ENCODE data around the gene RNF144B.

The RNF144B gene

DNA sequence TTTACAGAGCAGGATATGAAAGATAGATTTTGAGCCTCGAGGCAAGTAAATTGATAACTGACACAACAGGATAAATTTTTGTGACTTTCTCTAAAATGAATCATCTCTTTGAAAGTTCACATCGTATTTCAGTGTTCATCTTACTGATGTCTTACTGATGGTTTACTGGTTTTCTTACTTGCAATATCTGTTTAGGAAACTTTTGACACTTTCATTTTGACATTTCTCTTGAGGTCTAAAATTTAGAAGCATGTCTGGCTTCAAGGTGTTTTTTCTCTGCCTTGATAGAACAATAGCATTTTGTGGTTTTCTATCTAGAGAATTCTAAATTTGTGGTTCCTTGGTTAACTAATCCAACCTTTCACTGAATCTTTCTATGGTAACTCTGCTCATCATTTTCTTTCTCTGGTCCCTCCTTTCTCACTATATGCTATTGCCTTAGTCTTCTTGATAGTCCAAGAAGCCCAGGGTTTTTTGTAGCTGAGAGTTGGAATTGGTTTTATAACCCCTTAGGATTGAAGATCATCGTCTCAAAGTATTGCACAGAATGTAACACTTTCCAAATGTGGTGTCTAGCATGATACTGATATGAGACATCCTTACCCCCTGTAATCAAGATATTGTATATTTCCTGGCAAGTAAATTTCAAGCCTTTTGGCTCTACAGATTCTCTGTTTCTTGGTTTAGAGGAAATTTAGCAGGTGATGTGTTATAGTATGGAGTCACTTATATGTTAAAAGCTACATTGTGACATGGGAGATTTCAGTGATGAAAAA, 98.7 kb downstream of the RNF144B start:
- no peak for DNase-seq

DNA sequence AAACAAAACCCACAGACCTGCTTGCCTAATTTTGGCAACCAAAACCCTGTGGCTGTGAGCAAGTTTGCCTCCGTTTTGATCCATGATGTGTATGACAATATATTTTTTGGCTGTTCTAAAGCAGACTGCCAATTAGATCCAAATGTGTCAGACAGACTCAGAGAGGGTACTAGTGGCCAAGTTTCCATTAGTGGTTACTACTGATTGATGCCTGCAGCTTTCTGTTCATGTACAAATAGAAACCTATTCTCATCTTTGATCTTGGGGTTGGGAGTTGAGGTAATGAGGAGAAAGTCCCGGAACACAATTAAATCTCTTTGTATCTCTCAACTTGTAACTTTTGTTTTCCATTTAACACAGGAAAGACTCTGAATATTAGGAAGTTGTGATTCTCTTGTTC, 100.9 kb downstream of the RNF144B start:
- DNase-seq, result no peak

GRCh38 chr6:18488526-18489270, 101.5 kb downstream of the RNF144B start:
- DNase-seq, result no peak

- DNase-seq, result no peak
These were observed 102.2 kb downstream of the RNF144B start for GRCh38 chr6:18489335-18489734.

GRCh38 chr6:18491308-18492045, 104.3 kb downstream of the RNF144B start:
- DNase-seq, result no peak

GRCh38 chr6:18492972-18493371, 105.8 kb downstream of the RNF144B start:
- no peak for DNase-seq

- DNase-seq, result no peak
These were observed 106.3 kb downstream of the RNF144B start for GRCh38 chr6:18493382-18493891.

- DNase-seq, result no peak
These were observed 106.8 kb downstream of the RNF144B start for GRCh38 chr6:18493925-18494324.

DNA sequence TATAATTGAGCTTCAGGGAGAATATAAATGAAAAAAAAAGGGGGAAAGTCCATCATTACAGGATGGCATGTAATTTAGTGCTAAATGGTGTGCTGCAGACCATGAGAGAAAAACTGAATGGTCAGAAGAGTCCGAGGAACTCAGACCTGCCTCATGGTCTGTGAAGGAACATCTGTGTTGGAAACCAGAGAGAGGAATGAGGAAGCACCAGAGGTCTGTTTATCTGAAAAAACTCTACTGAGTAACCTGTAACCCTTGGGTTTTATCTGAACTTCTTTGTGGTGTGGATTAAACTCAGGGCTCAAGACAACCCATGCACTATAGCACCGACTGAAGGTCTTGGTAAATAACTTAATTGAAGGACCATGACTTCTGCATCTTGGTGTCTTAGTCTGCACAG, 108.1 kb downstream of the RNF144B start:
- no peak for DNase-seq

- no peak for DNase-seq
These were observed 109.3 kb downstream of the RNF144B start for GRCh38 chr6:18496462-18496861.

GRCh38 chr6:18497006-18497405, 109.9 kb downstream of the RNF144B start:
- DNase-seq, result no peak

DNA sequence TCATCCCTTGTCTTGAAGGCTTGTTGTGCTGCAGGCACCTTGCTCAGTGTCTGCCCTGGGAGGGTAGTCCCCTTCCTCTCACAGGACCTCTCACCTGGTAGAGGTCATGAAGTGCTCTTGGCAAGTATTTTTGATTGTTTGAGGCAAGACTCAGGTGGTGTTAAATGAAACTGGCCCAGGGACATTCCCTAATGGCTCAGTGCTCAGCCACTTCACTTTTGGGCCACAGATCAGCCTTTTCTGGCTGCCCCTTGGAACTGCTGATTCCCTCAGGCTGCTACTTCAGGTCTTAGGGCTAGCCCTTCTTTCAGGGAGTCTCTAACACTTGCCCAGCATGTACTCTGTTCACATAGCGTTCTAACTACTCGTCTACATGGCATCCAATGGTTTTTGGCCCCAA, 111.3 kb downstream of the RNF144B start:
- no peak for DNase-seq

DNA sequence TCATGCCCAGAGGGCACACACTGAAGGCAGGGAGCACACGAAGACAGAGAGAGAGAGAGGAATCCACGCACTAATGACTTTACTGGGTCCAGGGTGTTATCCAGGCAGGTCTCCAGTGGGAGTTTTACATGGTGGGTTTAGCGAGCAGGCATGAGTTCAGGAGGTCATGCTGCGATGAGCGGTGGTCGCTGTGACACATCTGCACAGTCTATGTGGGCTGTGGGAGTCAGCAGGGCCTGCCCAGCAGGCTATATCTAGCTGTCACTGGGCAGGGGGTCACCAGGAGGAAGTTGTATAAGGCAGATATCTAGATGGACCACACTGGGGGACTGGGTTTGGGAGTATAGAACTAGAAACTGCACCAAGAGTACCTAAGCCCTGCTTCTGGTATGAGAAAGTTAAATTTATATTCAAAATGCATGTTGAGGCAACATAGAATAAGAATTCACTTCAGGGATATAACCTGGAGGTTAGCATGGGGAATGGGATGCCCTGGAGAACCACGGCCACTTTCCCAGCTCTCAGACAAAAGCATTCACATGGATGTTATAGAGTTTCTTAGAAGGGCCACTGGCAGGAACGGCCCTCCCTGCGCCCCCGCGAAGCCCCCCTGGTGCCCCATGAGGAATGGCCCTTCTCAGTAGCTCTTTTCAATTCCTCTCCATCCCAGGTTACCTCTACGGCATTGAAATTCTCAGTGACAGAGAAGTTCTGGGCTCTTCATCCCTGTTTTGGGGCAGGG, 113.9 kb downstream of the RNF144B start:
- DNase-seq, result no peak

DNA sequence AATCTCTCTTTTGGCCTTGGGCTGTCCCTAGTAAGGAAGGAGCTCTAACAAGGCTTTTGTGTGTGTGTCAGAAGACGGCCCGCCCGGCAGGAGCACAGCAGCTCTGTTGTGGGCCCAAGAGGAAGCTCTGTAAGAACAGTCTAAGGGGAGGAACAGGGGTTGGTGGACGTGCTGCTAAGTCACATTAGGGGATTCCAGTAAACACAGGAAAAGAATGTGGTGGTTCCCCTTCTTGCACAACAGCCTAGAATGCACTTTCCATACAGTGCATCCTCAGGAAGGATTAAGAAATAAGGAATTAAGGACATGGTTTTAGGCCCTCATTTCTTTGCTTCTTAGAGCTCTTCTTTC, 114.5 kb downstream of the RNF144B start:
- peak in 15 of 56 donors; percentile 1 to 26 (median 11) for DNase-seq

DNA sequence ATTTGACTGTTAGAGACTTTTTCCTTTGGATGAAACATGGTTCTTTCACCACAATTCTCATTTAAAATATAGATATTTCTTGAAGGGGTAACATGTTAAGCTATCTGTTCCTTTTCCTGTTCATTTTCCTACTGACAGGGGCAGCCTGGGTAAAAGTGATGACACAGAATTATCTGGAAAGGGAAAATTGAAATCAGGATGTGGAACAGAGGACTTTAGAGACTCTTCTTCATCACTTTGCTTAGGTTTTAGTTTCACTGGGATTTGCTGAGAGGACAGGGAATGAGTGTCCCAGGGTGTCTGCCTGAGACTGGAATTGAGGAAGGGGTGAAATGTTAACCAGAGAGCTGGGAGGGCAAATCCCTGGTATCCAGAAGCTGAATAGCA, 116.0 kb downstream of the RNF144B start:
- DNase-seq, result no peak

- DNase-seq, result peak in 42 of 56 donors; percentile 4 to 76 (median 34)
These were observed 116.6 kb downstream of the RNF144B start for GRCh38 chr6:18503593-18504231.

- no peak for DNase-seq
These were observed 117.1 kb downstream of the RNF144B start for GRCh38 chr6:18504232-18504596.

GRCh38 chr6:18506382-18507017, 119.3 kb downstream of the RNF144B start:
- DNase-seq, result no peak

DNA sequence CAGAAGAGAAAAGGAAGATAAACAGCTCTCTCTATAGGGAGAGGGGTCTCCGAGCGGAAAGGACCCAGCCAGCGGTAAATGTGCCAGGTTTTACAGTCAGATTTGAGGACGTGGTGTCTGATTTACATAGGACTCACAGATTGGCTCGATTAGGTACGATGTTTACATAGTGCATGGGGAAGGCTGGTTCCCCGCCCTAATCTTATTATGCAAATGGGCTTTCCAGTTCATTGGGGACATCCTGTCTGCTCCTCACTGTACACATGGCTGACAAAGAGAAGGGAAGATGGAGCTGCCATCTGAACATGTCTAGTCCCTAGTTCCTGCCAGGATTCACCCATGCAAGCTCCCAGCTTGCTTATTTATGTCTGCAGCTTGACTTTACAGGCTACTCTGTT, 119.9 kb downstream of the RNF144B start:
- DNase-seq, result no peak

GRCh38 chr6:18507561-18507960, 120.4 kb downstream of the RNF144B start:
- no peak for DNase-seq
